GM23338 (cell line): Measurements from ENCODE around the gene SPRYD4.

Source experiments
- CREB1 ChIP-seq: fragments of 250-450 bp; sonication (Bioruptor Pico); IDR thresholded peaks from 2 replicates; pipeline ENCODE4 v1.5.0; 2020; ENCODE audit warnings: low read depth, mild to moderate bottlenecking, moderate library complexity
- EZH2 ChIP-seq: fragments of 200-600 bp; sonication (generic); IDR thresholded peaks from one replicate; pipeline ENCODE4 v1.8.0; 2017; ENCODE audit warnings: antibody characterized with exemption, mild to moderate bottlenecking, low read depth; ENCODE audit not compliant: unreplicated experiment
- EZH2phosphoT487 ChIP-seq: fragments of 200-600 bp; sonication (generic); IDR thresholded peaks from one replicate; pipeline ENCODE4 v1.8.1; 2018; ENCODE audit warnings: antibody characterized with exemption; ENCODE audit not compliant: unreplicated experiment
- POLR2AphosphoS5 ChIP-seq: IDR thresholded peaks from 2 replicates; pipeline ENCODE4 v1.6.1; 2016; ENCODE audit warnings: antibody characterized with exemption, low read depth
- STAT1 ChIP-seq: IDR thresholded peaks from one replicate; pipeline ENCODE4 v1.6.1; 2016; ENCODE audit warnings: antibody characterized with exemption; ENCODE audit not compliant: unreplicated experiment
- ZNF331 ChIP-seq: fragments of 250-450 bp; sonication (Bioruptor Pico); IDR thresholded peaks from 2 replicates; pipeline ENCODE4 v1.5.0; 2020; ENCODE audit warnings: low read depth, mild to moderate bottlenecking, moderate library complexity
- TF ChIP-seq, protein P1 (sequence below), 2 experiments: fragments of 200-600 bp in 1 of 2; sonication (generic) in 1 of 2; conservative IDR thresholded peaks; 2 replicates each; pipeline versions ENCODE4 v1.5.1 to v1.6.1; 2016 to 2017; ENCODE audit warnings: antibody characterized with exemption in 2 of 2, low read depth in 2 of 2, mild to moderate bottlenecking in 2 of 2, moderate library complexity in 1 of 2
- TF ChIP-seq, protein P2 (sequence below): IDR thresholded peaks from one replicate; pipeline ENCODE4 v1.6.1; 2018; ENCODE audit warnings: antibody characterized with exemption; ENCODE audit not compliant: unreplicated experiment

DNA sequence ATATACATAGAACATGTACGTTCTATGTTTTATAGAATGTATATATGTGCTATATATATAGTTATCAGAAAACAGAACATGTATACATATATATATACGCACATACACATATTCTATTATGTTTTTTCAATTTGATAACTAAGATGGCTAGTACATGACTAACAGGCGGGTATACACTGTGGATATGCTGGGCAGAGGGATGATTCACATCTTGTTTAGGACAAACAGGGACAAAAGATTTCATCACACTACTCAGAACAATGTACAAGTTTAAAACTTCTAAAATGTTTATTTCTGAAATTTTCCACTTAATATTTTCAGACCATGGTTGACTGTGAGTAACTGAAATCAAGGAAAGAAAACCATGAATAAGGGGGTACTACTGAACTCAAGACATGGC, 36.5 kb upstream of the SPRYD4 start:
- TF ChIP-seq, protein P1, sequence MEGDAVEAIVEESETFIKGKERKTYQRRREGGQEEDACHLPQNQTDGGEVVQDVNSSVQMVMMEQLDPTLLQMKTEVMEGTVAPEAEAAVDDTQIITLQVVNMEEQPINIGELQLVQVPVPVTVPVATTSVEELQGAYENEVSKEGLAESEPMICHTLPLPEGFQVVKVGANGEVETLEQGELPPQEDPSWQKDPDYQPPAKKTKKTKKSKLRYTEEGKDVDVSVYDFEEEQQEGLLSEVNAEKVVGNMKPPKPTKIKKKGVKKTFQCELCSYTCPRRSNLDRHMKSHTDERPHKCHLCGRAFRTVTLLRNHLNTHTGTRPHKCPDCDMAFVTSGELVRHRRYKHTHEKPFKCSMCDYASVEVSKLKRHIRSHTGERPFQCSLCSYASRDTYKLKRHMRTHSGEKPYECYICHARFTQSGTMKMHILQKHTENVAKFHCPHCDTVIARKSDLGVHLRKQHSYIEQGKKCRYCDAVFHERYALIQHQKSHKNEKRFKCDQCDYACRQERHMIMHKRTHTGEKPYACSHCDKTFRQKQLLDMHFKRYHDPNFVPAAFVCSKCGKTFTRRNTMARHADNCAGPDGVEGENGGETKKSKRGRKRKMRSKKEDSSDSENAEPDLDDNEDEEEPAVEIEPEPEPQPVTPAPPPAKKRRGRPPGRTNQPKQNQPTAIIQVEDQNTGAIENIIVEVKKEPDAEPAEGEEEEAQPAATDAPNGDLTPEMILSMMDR (conservative IDR thresholded peaks at IDR 0.05; ENCODE audit: low read depth in 2 of 2): no peak
- TF ChIP-seq POLR2AphosphoS5 (no peak), ZNF331 (CRISPR knock-in tag) (no peak), STAT1 (no peak), EZH2 (no peak), EZH2phosphoT487 (no peak), CREB1 (no peak)
- TF ChIP-seq, protein P2, sequence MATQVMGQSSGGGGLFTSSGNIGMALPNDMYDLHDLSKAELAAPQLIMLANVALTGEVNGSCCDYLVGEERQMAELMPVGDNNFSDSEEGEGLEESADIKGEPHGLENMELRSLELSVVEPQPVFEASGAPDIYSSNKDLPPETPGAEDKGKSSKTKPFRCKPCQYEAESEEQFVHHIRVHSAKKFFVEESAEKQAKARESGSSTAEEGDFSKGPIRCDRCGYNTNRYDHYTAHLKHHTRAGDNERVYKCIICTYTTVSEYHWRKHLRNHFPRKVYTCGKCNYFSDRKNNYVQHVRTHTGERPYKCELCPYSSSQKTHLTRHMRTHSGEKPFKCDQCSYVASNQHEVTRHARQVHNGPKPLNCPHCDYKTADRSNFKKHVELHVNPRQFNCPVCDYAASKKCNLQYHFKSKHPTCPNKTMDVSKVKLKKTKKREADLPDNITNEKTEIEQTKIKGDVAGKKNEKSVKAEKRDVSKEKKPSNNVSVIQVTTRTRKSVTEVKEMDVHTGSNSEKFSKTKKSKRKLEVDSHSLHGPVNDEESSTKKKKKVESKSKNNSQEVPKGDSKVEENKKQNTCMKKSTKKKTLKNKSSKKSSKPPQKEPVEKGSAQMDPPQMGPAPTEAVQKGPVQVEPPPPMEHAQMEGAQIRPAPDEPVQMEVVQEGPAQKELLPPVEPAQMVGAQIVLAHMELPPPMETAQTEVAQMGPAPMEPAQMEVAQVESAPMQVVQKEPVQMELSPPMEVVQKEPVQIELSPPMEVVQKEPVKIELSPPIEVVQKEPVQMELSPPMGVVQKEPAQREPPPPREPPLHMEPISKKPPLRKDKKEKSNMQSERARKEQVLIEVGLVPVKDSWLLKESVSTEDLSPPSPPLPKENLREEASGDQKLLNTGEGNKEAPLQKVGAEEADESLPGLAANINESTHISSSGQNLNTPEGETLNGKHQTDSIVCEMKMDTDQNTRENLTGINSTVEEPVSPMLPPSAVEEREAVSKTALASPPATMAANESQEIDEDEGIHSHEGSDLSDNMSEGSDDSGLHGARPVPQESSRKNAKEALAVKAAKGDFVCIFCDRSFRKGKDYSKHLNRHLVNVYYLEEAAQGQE: no peak
